WERI-Rb-1 (cell line): Measurements from ENCODE around the gene AMPH.
"Not testable (repeated sequence)": the region's sequence is repeated elsewhere in the genome, so short reads cannot be mapped to it uniquely, and the experiment has no call there.

Experiments used
- DNase-seq: peaks from one replicate; pipeline ENCODE4 v3.0.0-alpha.2; 2020
- H3K27ac ChIP-seq: fragments of 250-450 bp; sonication (Bioruptor Pico); 2 replicates; pipeline ENCODE4 v1.5.1; 2020; ENCODE audit warnings: mild to moderate bottlenecking, moderate library complexity
- H3K27me3 ChIP-seq: fragments of 250-450 bp; sonication (Bioruptor Pico); 2 replicates; pipeline ENCODE4 v1.5.1; 2021; ENCODE audit warnings: mild to moderate bottlenecking, low read depth, moderate library complexity; ENCODE audit not compliant: insufficient read depth, severe bottlenecking
- H3K36me3 ChIP-seq: fragments of 250-450 bp; sonication (Bioruptor Pico); 2 replicates; pipeline ENCODE4 v1.5.1; 2020; ENCODE audit warnings: mild to moderate bottlenecking, moderate library complexity
- H3K4me3 ChIP-seq: 2 replicates; pipeline ENCODE4 v1.5.1; 2011; ENCODE audit warnings: low read depth, mild to moderate bottlenecking, control low read depth, low read length
- H3K9me3 ChIP-seq: fragments of 250-450 bp; sonication (Bioruptor Pico); 2 replicates; pipeline ENCODE4 v1.5.1; 2021; ENCODE audit warnings: mild to moderate bottlenecking, moderate library complexity; ENCODE audit not compliant: severe bottlenecking
- CTCF ChIP-seq: IDR thresholded peaks from 2 replicates; pipeline ENCODE4 v1.5.1; 2011; ENCODE audit warnings: low read depth, mild to moderate bottlenecking, control low read depth, inconsistent platforms, low read length

AMPH gene

DNA sequence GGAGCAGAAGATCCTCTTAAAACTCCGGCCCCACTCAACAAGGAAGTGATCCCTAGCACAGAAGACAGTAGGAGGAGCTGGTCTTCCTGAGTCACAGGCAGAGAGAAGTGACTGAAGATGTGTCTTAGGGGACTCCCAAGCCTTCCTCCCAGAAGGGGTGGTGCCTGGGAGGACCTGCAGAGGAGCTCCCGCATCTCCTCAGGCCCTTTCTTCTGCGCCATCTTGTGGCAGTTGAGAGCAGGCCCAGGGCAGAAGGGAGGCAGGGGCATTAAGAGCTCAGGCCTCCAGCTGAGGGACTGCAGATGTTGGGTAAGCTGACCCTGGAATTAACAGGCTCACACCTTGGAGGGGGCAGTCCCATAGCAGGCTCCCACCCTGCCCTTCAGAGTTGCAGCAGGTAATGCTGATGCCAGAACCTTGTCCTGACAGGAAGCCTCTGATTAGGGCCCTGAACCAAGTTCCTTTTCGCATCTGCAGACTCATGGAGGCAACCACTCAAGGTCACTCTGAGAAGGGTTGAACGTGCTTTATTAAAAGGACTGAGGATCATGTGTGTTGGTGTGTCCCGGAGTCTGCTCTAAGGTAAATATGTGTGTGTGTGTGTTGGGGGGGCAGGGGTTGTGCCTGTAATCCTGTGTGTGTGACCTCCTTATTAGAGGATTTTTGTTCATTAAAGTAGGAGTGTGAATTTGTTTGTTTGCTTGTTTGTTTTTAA, 281.1 kb downstream of the AMPH start:
- not testable (repeated sequence) for H3K4me3 ChIP-seq, H3K27me3 ChIP-seq, H3K9me3 ChIP-seq, H3K36me3 ChIP-seq
- peak; percentile 51 for TF ChIP-seq CTCF
- peak overlapping the region; percentile 48 for H3K27ac ChIP-seq
- DNase-seq = peak; percentile 81

- not testable (repeated sequence) for H3K9me3 ChIP-seq, H3K4me3 ChIP-seq, H3K27me3 ChIP-seq, H3K36me3 ChIP-seq
- H3K27ac ChIP-seq = peak overlapping the region; percentile 48
- DNase-seq = peak; percentile 54
Measured at GRCh38 chr7:38349126-38349795, 281.9 kb downstream of the AMPH start.

DNA sequence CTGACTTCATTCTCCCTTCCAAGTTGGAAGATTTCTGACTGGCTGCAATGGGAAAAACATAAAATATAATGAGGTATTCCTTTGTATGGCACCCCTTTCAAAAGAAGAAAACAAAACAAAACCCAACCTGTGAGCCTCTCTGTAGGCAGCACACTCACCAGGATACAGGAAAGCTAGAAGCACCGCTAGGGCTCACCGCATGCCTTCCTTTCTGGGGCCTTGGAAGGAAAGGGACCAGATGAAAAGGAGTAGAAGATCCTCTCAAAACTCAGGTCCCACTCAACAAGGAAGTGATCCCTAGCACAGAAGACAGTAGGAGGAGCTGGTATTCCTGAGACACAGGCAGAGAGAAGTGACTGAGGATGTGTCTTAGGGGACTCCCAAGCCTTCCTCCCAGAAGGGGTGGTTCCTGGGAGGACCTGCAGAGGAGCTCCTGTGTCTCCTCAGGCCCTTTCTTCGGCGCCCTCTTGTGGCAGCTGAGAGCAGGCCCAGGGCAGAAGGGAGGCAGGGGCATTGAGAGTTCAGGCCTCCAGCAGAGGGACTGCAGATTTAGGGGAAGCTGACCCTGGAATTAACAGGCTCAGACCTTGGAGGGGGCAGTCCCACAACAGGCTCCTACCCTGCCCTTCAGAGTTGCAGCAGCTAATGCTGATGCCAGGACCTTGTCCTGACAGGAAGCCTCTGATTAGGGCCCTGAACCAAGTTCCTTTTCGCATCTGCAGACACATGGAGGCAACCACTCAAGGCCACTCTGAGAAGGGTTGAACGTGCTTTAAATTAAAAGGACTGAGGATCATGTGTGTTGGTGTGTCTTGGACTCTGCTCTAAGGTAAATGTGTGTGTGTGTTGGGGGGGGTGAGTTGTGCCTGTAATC, 285.6 kb downstream of the AMPH start:
- peak overlapping the region; percentile 67 for H3K27ac ChIP-seq
- not testable (repeated sequence) for H3K4me3 ChIP-seq, H3K36me3 ChIP-seq, H3K27me3 ChIP-seq, H3K9me3 ChIP-seq
- TF ChIP-seq CTCF = peak; percentile 78
- peak; percentile 93 for DNase-seq

DNA sequence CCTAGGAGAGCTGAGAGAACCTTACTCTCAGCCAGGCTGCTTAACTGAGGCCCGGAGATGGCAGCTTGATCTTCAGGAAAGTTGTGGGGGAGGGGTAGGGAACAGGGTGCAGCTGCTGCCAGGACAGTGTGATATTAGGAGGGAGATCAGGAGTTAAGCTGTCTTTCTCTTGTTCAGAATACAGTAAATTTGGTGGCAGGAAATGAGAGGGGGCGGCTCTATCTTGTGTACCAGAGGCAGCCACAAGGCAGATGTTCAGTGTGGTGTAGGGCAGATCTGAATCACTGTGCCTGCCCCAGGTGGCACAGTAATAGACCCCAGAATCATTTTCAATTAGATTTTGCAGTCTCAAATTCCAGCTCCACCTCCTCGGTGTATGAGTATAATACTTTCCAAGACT, 286.4 kb downstream of the AMPH start:
- DNase-seq = peak; percentile 82
- H3K27ac ChIP-seq = peak overlapping the region; percentile 67
- not testable (repeated sequence) for H3K36me3 ChIP-seq, H3K27me3 ChIP-seq, H3K4me3 ChIP-seq, H3K9me3 ChIP-seq

DNA sequence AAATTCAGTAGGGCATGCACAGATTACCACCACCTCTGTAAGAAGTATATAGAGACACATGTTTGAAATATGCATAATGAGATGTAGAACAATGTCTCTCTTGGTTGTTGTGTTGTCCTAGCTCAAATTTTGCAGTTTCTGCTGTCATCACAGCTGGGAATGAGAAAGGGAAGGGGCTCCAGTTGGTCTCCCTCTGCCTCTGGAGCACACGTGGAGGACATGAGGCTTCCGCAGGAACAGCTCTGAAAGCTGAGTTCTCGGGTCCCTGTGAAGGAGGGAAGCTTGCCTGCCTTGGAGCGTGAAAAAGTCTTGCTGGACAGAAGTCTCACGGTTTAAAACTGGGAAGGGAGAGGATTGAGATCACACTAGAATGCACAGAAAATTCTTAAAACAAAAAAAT, 289.0 kb downstream of the AMPH start:
- H3K27me3 ChIP-seq, DNase-seq, H3K4me3 ChIP-seq, H3K36me3 ChIP-seq, H3K9me3 ChIP-seq: not testable (repeated sequence)
- peak overlapping the region; percentile 90 for H3K27ac ChIP-seq

DNA sequence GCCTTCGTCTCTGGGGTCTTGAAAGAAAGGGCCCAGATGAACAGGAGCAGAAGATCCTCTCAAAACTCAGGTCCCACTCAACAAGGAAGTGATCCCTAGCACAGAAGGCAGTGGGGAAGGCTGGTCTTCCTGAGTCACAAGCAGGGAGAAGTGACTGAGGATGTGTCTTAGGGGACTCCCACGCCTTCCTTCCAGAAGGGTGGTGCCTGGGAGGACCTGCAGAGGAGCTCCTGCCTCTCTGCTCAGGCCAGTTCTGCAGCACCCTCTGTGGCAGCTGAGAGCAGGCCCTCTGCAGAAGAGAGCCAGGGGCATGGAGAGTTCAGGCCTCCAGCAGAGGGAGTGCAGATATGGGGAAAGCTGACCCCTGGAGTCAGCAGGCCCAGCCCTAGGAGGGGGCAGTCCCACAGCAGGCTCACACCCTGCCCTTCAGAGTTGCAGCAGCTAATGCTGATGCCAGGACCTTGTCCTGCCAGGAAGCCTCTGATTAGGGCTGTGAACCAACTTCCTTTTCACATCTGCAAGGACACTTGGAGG, 289.9 kb downstream of the AMPH start:
- peak overlapping the region; percentile 90 for H3K27ac ChIP-seq
- H3K9me3 ChIP-seq, H3K27me3 ChIP-seq, H3K4me3 ChIP-seq, H3K36me3 ChIP-seq: not testable (repeated sequence)
- peak; percentile 87 for DNase-seq
- peak; percentile 56 for TF ChIP-seq CTCF
